CD4-positive, alpha-beta T cell (primary cell): Measurements from ENCODE around the gene CYP3A4. TPM values are rescaled to one million over a fixed set of nuclear protein-coding genes. Genes with fewer than 3 reads are reported as not detected.

Source experiments
- ATAC-seq: fragments of 200-7000 bp; cut with Tn5 transposase; one replicate; pipeline ENCODE4 v1.10.0; 2022; ENCODE audit warnings: mild to moderate bottlenecking; ENCODE audit not compliant: poor library complexity
- CTCF ChIA-PET: fragments of 350-600 bp; sonication (Branson Sonifier 250); formaldehyde crosslinking; loops from one replicate; lab custom pipeline; 2021; ENCODE audit warnings: antibody characterized with exemption, inconsistent platforms; lab: Charles Lee
- POLR2A ChIA-PET: fragments of 350-600 bp; sonication (Branson Sonifier 250); formaldehyde crosslinking; loops from one replicate; lab custom pipeline; 2021; ENCODE audit warnings: antibody characterized with exemption, inconsistent platforms; lab: Charles Lee
- DNase-seq, 14 experiments: peaks; one replicate each; pipeline ENCODE4 v3.0.0-alpha.2; 2013 to 2020; ENCODE audit warnings: mixed read lengths in 2 of 14
- H3K27ac ChIP-seq, 2 donors: one replicate each; pipeline versions ENCODE4 v1.5.1 to v1.7.0; 2013; ENCODE audit warnings: low read length in 2 of 2, low read depth in 1 of 2, mild to moderate bottlenecking in 1 of 2
- H3K27me3 ChIP-seq, 2 experiments: 1 replicate in 1 of 2; 2 replicates in 1 of 2; pipeline versions ENCODE4 v1.6.1 to v1.7.0; 2013; ENCODE audit warnings: low read length in 2 of 2, control low read depth in 1 of 2, mild to moderate bottlenecking in 1 of 2, moderate library complexity in 1 of 2; ENCODE audit not compliant: insufficient read depth in 2 of 2, control insufficient read depth in 1 of 2
- H3K36me3 ChIP-seq: one replicate; pipeline ENCODE4 v1.6.1; 2013; ENCODE audit warnings: low read length, control low read depth; ENCODE audit not compliant: insufficient read depth
- H3K4me1 ChIP-seq: one replicate; pipeline ENCODE4 v1.6.1; 2013; ENCODE audit warnings: low read length, control low read depth; ENCODE audit not compliant: insufficient read depth
- H3K4me3 ChIP-seq: one replicate; pipeline ENCODE4 v1.5.1; 2013; ENCODE audit warnings: mild to moderate bottlenecking, low read length, moderate library complexity
- H3K9me3 ChIP-seq, 2 experiments: 1 replicate in 1 of 2; 2 replicates in 1 of 2; pipeline versions ENCODE4 v1.6.1 to v1.7.0; 2013; ENCODE audit warnings: low read length in 2 of 2, mild to moderate bottlenecking in 2 of 2, control low read depth in 1 of 2, moderate library complexity in 1 of 2; ENCODE audit not compliant: control insufficient read depth in 1 of 2, insufficient read depth in 1 of 2
- H3K27ac Mint-ChIP-seq: one replicate; pipeline ENCODE4 v1.8.0; 2020; ENCODE audit warnings: mixed read lengths
- H3K27me3 Mint-ChIP-seq: one replicate; pipeline ENCODE4 v1.8.0; 2021; ENCODE audit warnings: mixed read lengths
- H3K36me3 Mint-ChIP-seq: one replicate; pipeline ENCODE4 v1.8.0; 2021; ENCODE audit warnings: low read depth, mixed read lengths
- H3K4me1 Mint-ChIP-seq: one replicate; pipeline ENCODE4 v1.8.0; 2021; ENCODE audit warnings: low read depth, mixed read lengths
- H3K4me3 Mint-ChIP-seq: one replicate; pipeline ENCODE4 v1.8.0; 2020; ENCODE audit warnings: mild to moderate bottlenecking, mixed read lengths
- H3K9me3 Mint-ChIP-seq: one replicate; pipeline ENCODE4 v1.8.0; 2020; ENCODE audit warnings: mixed read lengths
- intact Hi-C, 2 experiments: fragments of 100-400 bp; cut with DNase I in 1 of 2; cut with micrococcal nuclease in 1 of 2; formaldehyde crosslinking; loops; one replicate each; pipeline versions ENCODE4 v1.15.1 to v1.9.0; 2023 to 2025; cut with DNase I, micrococcal nuclease
- total RNA-seq, 174 experiments: library from RNA in 2 of 174; stranded (reverse) in 2 of 174; gene quantifications; one replicate each; pipeline ENCODE4 v1.2.3 and lab custom pipeline; 2021 to 2026
- TF ChIP-seq, protein P1 (sequence below): fragments of 200-600 bp; IDR thresholded peaks from one replicate; pipeline ENCODE4 v1.8.0; 2022; ENCODE audit warnings: antibody characterized with exemption, mild to moderate bottlenecking

The CYP3A4 gene
- total RNA-seq, 2 experiments from 2014 or later: not detected

DNA sequence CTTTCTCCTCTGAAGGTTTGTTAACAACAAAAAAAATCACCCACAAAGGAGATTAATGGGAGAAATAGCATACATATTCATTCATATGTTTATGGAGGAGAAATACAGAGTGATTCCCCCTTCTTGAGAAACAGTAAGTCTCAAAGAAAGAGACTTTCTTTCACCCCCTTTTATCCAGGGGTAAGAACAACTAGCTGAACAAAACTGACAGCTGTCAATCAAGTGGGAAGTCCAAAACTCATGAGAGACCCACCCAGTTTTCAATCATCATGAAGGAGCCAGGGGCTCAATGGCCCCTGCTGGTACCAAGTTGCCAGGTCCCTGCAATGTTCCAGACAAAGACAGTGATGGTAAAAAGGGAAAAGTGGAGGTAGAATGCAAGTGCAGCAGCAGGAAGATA lies 41.9 kb upstream of the CYP3A4 start:
- Histone ChIP-seq H3K4me3 (no peak overlapping the region), H3K36me3 (no peaks in the 10 kb centered on the region), H3K4me1 (no peaks in the 10 kb centered on the region), H3K27ac (no peak overlapping the region), H3K9me3 (no peaks in the 10 kb centered on the region), H3K27me3 (no peaks in the 10 kb centered on the region)
- intact Hi-C loops: no loop called here
- CTCF ChIA-PET: no interaction called here
- Mint-ChIP-seq H3K27me3 (peaks cover 5% of the 10 kb centered on the region), H3K9me3 (no peaks in the 10 kb centered on the region), H3K27ac (no peak overlapping the region), H3K36me3 (no peaks in the 10 kb centered on the region), H3K4me1 (no peaks in the 10 kb centered on the region), H3K4me3 (no peak overlapping the region)
- POLR2A ChIA-PET: interaction anchor here (1.5 kb wide), 1 partner anchor 15 kb away, joined by 3 read pairs; no protein-coding TSS in a partner anchor
- TF ChIP-seq, protein P1, sequence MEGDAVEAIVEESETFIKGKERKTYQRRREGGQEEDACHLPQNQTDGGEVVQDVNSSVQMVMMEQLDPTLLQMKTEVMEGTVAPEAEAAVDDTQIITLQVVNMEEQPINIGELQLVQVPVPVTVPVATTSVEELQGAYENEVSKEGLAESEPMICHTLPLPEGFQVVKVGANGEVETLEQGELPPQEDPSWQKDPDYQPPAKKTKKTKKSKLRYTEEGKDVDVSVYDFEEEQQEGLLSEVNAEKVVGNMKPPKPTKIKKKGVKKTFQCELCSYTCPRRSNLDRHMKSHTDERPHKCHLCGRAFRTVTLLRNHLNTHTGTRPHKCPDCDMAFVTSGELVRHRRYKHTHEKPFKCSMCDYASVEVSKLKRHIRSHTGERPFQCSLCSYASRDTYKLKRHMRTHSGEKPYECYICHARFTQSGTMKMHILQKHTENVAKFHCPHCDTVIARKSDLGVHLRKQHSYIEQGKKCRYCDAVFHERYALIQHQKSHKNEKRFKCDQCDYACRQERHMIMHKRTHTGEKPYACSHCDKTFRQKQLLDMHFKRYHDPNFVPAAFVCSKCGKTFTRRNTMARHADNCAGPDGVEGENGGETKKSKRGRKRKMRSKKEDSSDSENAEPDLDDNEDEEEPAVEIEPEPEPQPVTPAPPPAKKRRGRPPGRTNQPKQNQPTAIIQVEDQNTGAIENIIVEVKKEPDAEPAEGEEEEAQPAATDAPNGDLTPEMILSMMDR: no peak
- ATAC-seq: no peak
- no peak for DNase-seq

DNA sequence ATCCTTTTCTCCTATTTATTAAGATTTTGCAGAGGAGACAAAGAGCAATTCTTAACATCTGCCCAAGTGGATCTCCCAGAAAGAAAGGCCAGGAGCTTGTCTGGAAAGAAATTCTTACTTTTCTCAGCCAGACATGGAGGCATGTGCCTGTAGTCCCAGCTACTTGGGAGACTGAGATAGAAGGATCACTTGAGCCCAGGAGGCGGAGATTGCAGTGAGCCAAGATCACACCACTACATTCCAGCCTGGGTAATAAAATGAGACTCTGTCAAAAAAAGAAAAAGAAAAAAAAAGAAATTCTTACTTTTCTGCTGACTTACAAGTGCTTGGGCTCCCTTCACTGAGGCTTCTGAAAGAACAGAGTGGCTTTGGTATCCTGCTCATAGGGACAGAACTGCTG lies 41.5 kb upstream of the CYP3A4 start:
- Mint-ChIP-seq H3K4me3 (no peak overlapping the region), H3K9me3 (no peaks in the 10 kb centered on the region), H3K27me3 (peaks cover 1% of the 10 kb centered on the region), H3K4me1 (no peaks in the 10 kb centered on the region), H3K36me3 (no peaks in the 10 kb centered on the region), H3K27ac (no peak overlapping the region)
- Histone ChIP-seq H3K4me1 (no peaks in the 10 kb centered on the region), H3K27me3 (no peaks in the 10 kb centered on the region), H3K36me3 (no peaks in the 10 kb centered on the region), H3K9me3 (no peaks in the 10 kb centered on the region), H3K27ac (no peak overlapping the region), H3K4me3 (no peak overlapping the region)
- DNase-seq: no peak
- TF ChIP-seq, protein P1: no peak
- no peak for ATAC-seq
- intact Hi-C loops: no loop called here
- ChIA-PET CTCF (no interaction called here), POLR2A (no interaction called here)

DNA sequence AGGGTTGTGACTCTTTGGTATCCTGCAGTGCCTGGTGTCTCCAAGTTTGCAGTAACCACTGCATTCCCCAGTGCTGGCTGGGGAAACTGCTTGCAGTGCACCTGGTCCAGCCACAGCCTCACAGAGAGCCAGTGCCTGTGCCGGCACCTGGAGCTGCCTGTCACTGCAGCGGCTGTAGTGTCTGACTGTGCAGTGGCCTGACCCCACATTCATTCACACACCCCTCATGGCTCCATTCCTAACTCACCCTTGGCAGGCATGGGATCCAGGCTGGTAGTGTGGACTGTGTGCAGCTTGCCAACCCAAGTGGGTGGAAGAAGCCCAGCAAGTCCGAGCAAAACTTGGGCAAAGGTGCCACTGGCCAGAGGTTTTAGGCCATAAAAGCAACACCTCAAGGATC lies 40.1 kb upstream of the CYP3A4 start:
- POLR2A ChIA-PET: no interaction called here
- CTCF ChIA-PET: no interaction called here
- Histone ChIP-seq H3K4me3 (no peak overlapping the region), H3K27me3 (no peaks in the 10 kb centered on the region), H3K27ac (no peak overlapping the region), H3K36me3 (no peaks in the 10 kb centered on the region), H3K4me1 (no peaks in the 10 kb centered on the region), H3K9me3 (no peaks in the 10 kb centered on the region)
- Mint-ChIP-seq H3K27me3 (no peaks in the 10 kb centered on the region), H3K9me3 (no peaks in the 10 kb centered on the region), H3K36me3 (no peaks in the 10 kb centered on the region), H3K27ac (no peak overlapping the region), H3K4me3 (no peak overlapping the region), H3K4me1 (no peaks in the 10 kb centered on the region)
- ATAC-seq: no peak
- no peak for DNase-seq
- intact Hi-C loops: no loop called here
- TF ChIP-seq, protein P1: no peak
